Ectodermal cell (in vitro differentiated cells): ENCODE results near the gene FBXL5.

Experiments
- H3K27ac ChIP-seq: 2 replicates; pipeline ENCODE4 v1.7.0; 2013; ENCODE audit warnings: mild to moderate bottlenecking, low read depth, low read length; ENCODE audit not compliant: insufficient read depth, poor library complexity, severe bottlenecking
- H3K27me3 ChIP-seq: 2 replicates; pipeline ENCODE4 v1.7.0; 2013; ENCODE audit warnings: mild to moderate bottlenecking, low read length; ENCODE audit not compliant: insufficient read depth, control insufficient read depth, poor library complexity, severe bottlenecking
- H3K36me3 ChIP-seq: one replicate; pipeline ENCODE4 v1.7.0; 2013; ENCODE audit warnings: low read length; ENCODE audit not compliant: control insufficient read depth, insufficient read depth
- H3K4me1 ChIP-seq: one replicate; pipeline ENCODE4 v1.7.0; 2013; ENCODE audit warnings: low read length; ENCODE audit not compliant: control insufficient read depth, insufficient read depth
- H3K4me3 ChIP-seq: 2 replicates; pipeline ENCODE4 v1.7.0; 2013; ENCODE audit warnings: low read depth, low read length, control low read depth; ENCODE audit not compliant: insufficient read depth
- H3K9me3 ChIP-seq: 2 replicates; pipeline ENCODE4 v1.7.0; 2013; ENCODE audit warnings: mild to moderate bottlenecking, low read length, moderate library complexity; ENCODE audit not compliant: control insufficient read depth
- WGBS, 2 experiments: methylation state at CpG; one replicate each; pipeline ENCODE4 v1.1.7; 2013; ENCODE audit warnings: missing lambda C conversion rate in 2 of 2; 5-methylcytosine and 5-hydroxymethylcytosine counted together

FBXL5 gene

GRCh38 chr4:15690020-15690809 is 35.1 kb upstream of the FBXL5 start:
- WGBS, 2 experiments, result 57 to 61% methylated on average over 6 to 7 of the region's 7 CpGs
- peak overlapping the region; percentile 68 for H3K27ac ChIP-seq
- H3K9me3 ChIP-seq, result peaks cover 2% of the 10 kb centered on the region
- no peaks in the 10 kb centered on the region for H3K27me3 ChIP-seq
- H3K4me3 ChIP-seq, result no peak overlapping the region
- H3K4me1 ChIP-seq, result peaks cover 5% of the 10 kb centered on the region
- H3K36me3 ChIP-seq, result peaks cover 11% of the 10 kb centered on the region

GRCh38 chr4:15689540-15689939 is 34.4 kb upstream of the FBXL5 start:
- Histone ChIP-seq H3K36me3 (peaks cover 11% of the 10 kb centered on the region), H3K4me1 (peaks cover 5% of the 10 kb centered on the region), H3K27ac (no peak overlapping the region), H3K4me3 (no peak overlapping the region), H3K9me3 (no peaks in the 10 kb centered on the region), H3K27me3 (no peaks in the 10 kb centered on the region)
- WGBS, 2 experiments, result 93 to 94% methylated on average over 2 of the region's 2 CpGs

- H3K4me3 ChIP-seq, result no peak overlapping the region
- H3K36me3 ChIP-seq, result peaks cover 11% of the 10 kb centered on the region
- H3K27me3 ChIP-seq, result no peaks in the 10 kb centered on the region
- no peaks in the 10 kb centered on the region for H3K9me3 ChIP-seq
- peaks cover 5% of the 10 kb centered on the region for H3K4me1 ChIP-seq
- 91 to 100% methylated on average over 3 to 4 of the region's 5 CpGs for WGBS, 2 experiments
- no peak overlapping the region for H3K27ac ChIP-seq
Observed at GRCh38 chr4:15688051-15688450, 32.9 kb upstream of the FBXL5 start.

GRCh38 chr4:15684498-15684897 is 29.3 kb upstream of the FBXL5 start:
- H3K36me3 ChIP-seq, result peaks cover 11% of the 10 kb centered on the region
- H3K27ac ChIP-seq, result no peak overlapping the region
- WGBS, 2 experiments, result 36 to 43% methylated on average over 1 of the region's 1 CpG
- no peaks in the 10 kb centered on the region for H3K4me1 ChIP-seq
- H3K9me3 ChIP-seq, result no peaks in the 10 kb centered on the region
- no peak overlapping the region for H3K4me3 ChIP-seq
- H3K27me3 ChIP-seq, result no peaks in the 10 kb centered on the region

GRCh38 chr4:15683143-15683495 is 28.0 kb upstream of the FBXL5 start:
- Histone ChIP-seq H3K9me3 (no peaks in the 10 kb centered on the region), H3K4me1 (no peaks in the 10 kb centered on the region), H3K27me3 (no peaks in the 10 kb centered on the region), H3K36me3 (peaks cover 11% of the 10 kb centered on the region), H3K27ac (no peak overlapping the region), H3K4me3 (peak overlapping the region; percentile 46)
- 88 to 95% methylated on average over 1 of the region's 2 CpGs for WGBS, 2 experiments

- Histone ChIP-seq H3K4me3 (peak overlapping the region; percentile 46), H3K36me3 (peaks cover 8% of the 10 kb centered on the region), H3K27ac (peak overlapping the region; percentile 91), H3K27me3 (no peaks in the 10 kb centered on the region), H3K9me3 (no peaks in the 10 kb centered on the region), H3K4me1 (no peaks in the 10 kb centered on the region)
- WGBS, 2 experiments, result 51 to 67% methylated on average over 3 to 4 of the region's 6 CpGs
Observed at GRCh38 chr4:15682242-15683142, 27.3 kb upstream of the FBXL5 start.

- 0 to 1% methylated on average over 56 of the region's 56 CpGs for whole genome bisulfite sequencing, 2 experiments
- Histone ChIP-seq H3K36me3 (peaks cover 4% of the 10 kb centered on the region), H3K27me3 (no peaks in the 10 kb centered on the region), H3K4me1 (no peaks in the 10 kb centered on the region), H3K4me3 (peak within 1 kb of the TSS; percentile 46), H3K27ac (peak within 1 kb of the TSS; percentile 91), H3K9me3 (no peaks in the 10 kb centered on the region)
Observed at GRCh38 chr4:15681372-15682241, 26.4 kb upstream of the FBXL5 start, which contains the start of gene FAM200B. FAM200B (plus strand) TSS chr4:15681827; CDS start chr4:15686978, 5,151 bp downstream.

- H3K27ac ChIP-seq, result peak overlapping the region; percentile 71
Observed at GRCh38 chr4:15681067-15681371, 25.9 kb upstream of the FBXL5 start.

GRCh38 chr4:15677507-15677988 is 22.4 kb upstream of the FBXL5 start:
- no peak overlapping the region for H3K27ac ChIP-seq

More at GRCh38 chr4:15681067-15681371, 25.9 kb upstream of the FBXL5 start:
- Histone ChIP-seq H3K27me3 (no peaks in the 10 kb centered on the region), H3K36me3 (no peaks in the 10 kb centered on the region), H3K4me1 (no peaks in the 10 kb centered on the region), H3K9me3 (no peaks in the 10 kb centered on the region), H3K4me3 (peak overlapping the region; percentile 46)
- WGBS, 2 experiments, result 0% methylated on average over 13 to 14 of the region's 14 CpGs

More at GRCh38 chr4:15677507-15677988, 22.4 kb upstream of the FBXL5 start:
- H3K9me3 ChIP-seq, result no peaks in the 10 kb centered on the region
- H3K36me3 ChIP-seq, result no peaks in the 10 kb centered on the region
- no peak overlapping the region for H3K4me3 ChIP-seq
- no peaks in the 10 kb centered on the region for H3K27me3 ChIP-seq
- no peaks in the 10 kb centered on the region for H3K4me1 ChIP-seq
- WGBS, 2 experiments, result 96 to 98% methylated on average over 2 of the region's 2 CpGs
